MM.1S (cell line): Measurements from ENCODE around the gene ATP5F1C.

ENCODE experiments used
- DNase-seq: peaks from one replicate; pipeline ENCODE4 v3.0.0-alpha.2; 2015
- H2AFZ ChIP-seq: fragments of 300-600 bp; sonication (generic); 2 replicates; pipeline ENCODE4 v1.6.0; 2016; ENCODE audit warnings: antibody characterized with exemption, low read length
- H3F3A ChIP-seq: fragments of 300-600 bp; sonication (generic); 2 replicates; pipeline ENCODE4 v1.6.1; 2016; ENCODE audit warnings: mild to moderate bottlenecking, antibody characterized with exemption, low read length, moderate library complexity, mixed read lengths; ENCODE audit not compliant: insufficient read depth
- H3K27ac ChIP-seq: fragments of 300-600 bp; sonication (generic); 2 replicates; pipeline ENCODE4 v1.5.1; 2016; ENCODE audit warnings: mild to moderate bottlenecking, low read length
- H3K27me3 ChIP-seq: fragments of 300-600 bp; sonication (generic); replicated peaks from 2 replicates; pipeline ENCODE4 v1.6.0; 2016; ENCODE audit warnings: low read length; ENCODE audit not compliant: insufficient read depth
- H3K36me3 ChIP-seq: fragments of 300-600 bp; sonication (generic); replicated peaks from 2 replicates; pipeline ENCODE4 v1.6.1; 2016; ENCODE audit warnings: mild to moderate bottlenecking, low read length, mixed read lengths; ENCODE audit not compliant: insufficient read depth
- H3K4me1 ChIP-seq: fragments of 300-600 bp; sonication (generic); 2 replicates; pipeline ENCODE4 v1.6.1; 2016; ENCODE audit warnings: low read length, mixed read lengths
- H3K4me2 ChIP-seq: fragments of 300-600 bp; sonication (generic); 2 replicates; pipeline ENCODE4 v1.6.0; 2016; ENCODE audit warnings: low read depth, low read length
- H3K4me3 ChIP-seq: fragments of 300-600 bp; sonication (generic); 2 replicates; pipeline ENCODE4 v1.5.1; 2016; ENCODE audit warnings: low read length, mixed read lengths
- H3K79me2 ChIP-seq: fragments of 300-600 bp; sonication (generic); 2 replicates; pipeline ENCODE4 v1.6.1; 2016; ENCODE audit warnings: mixed run types, low read length, mixed read lengths
- H3K9ac ChIP-seq: fragments of 300-600 bp; sonication (generic); 2 replicates; pipeline ENCODE4 v1.6.1; 2016; ENCODE audit warnings: low read length, mixed read lengths
- H3K9me2 ChIP-seq: fragments of 300-600 bp; sonication (generic); replicated peaks from 2 replicates; pipeline ENCODE4 v1.6.1; 2016; ENCODE audit warnings: mild to moderate bottlenecking, low read length, mixed read lengths; ENCODE audit not compliant: insufficient read depth
- H3K9me3 ChIP-seq: fragments of 300-600 bp; sonication (generic); replicated peaks from 2 replicates; pipeline ENCODE4 v1.6.1; 2016; ENCODE audit warnings: mild to moderate bottlenecking, low read length, mixed read lengths; ENCODE audit not compliant: insufficient read depth
- H4K20me1 ChIP-seq: fragments of 300-600 bp; sonication (generic); 2 replicates; pipeline ENCODE4 v1.6.1; 2016; ENCODE audit warnings: mild to moderate bottlenecking, low read length, moderate library complexity, mixed read lengths; ENCODE audit not compliant: insufficient read depth
- EZH2 ChIP-seq: fragments of 300-600 bp; sonication (generic); optimal IDR thresholded peaks from 2 replicates; pipeline ENCODE3; 2017; ENCODE audit warnings: low read depth, mild to moderate bottlenecking, antibody characterized with exemption, low read length, mixed read lengths
- EZH2phosphoT487 ChIP-seq: fragments of 300-600 bp; sonication (generic); IDR thresholded peaks from 2 replicates; pipeline ENCODE4 v1.6.1; 2018; ENCODE audit warnings: antibody characterized with exemption, low read length
- TF ChIP-seq, protein P1 (sequence below): fragments of 300-600 bp; sonication (generic); IDR thresholded peaks from 2 replicates; pipeline ENCODE4 v1.5.1; 2016; ENCODE audit warnings: antibody characterized with exemption, low read length, mixed read lengths

ATP5F1C gene

DNA sequence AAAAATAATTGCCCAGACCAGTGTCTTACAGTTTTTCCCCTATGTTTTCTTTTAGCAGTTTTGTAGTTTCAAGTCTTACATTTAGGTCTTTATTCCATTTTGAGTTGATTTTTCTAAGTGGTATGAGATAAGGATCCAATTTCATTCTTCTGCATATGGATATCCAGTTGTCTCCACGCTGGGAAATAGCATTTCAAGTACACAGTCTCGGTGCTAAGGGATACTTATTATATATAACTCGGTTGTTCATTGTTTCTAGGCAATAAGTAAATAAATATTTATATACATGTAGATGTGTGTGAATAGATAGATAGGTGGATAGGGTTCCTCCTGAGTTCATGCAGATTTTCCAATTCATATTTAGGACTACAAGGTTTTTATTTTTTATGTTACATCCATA lies 46.3 kb downstream of the ATP5F1C start:
- no peak overlapping the region for H2AFZ ChIP-seq
- no peaks in the 10 kb centered on the region for H3K9me2 ChIP-seq
- H3K27ac ChIP-seq: no peak overlapping the region
- H3K4me2 ChIP-seq: no peak overlapping the region
- no peak overlapping the region for H3K4me3 ChIP-seq
- TF ChIP-seq, protein P1, sequence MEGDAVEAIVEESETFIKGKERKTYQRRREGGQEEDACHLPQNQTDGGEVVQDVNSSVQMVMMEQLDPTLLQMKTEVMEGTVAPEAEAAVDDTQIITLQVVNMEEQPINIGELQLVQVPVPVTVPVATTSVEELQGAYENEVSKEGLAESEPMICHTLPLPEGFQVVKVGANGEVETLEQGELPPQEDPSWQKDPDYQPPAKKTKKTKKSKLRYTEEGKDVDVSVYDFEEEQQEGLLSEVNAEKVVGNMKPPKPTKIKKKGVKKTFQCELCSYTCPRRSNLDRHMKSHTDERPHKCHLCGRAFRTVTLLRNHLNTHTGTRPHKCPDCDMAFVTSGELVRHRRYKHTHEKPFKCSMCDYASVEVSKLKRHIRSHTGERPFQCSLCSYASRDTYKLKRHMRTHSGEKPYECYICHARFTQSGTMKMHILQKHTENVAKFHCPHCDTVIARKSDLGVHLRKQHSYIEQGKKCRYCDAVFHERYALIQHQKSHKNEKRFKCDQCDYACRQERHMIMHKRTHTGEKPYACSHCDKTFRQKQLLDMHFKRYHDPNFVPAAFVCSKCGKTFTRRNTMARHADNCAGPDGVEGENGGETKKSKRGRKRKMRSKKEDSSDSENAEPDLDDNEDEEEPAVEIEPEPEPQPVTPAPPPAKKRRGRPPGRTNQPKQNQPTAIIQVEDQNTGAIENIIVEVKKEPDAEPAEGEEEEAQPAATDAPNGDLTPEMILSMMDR: no peak
- TF ChIP-seq EZH2 (no peak), EZH2phosphoT487 (no peak)
- H3K36me3 ChIP-seq: no peaks in the 10 kb centered on the region
- no peaks in the 10 kb centered on the region for H3F3A ChIP-seq
- no peaks in the 10 kb centered on the region for H4K20me1 ChIP-seq
- no peak overlapping the region for H3K9ac ChIP-seq
- no peak for DNase-seq
- peaks cover 39% of the 10 kb centered on the region for H3K79me2 ChIP-seq
- H3K27me3 ChIP-seq: no peaks in the 10 kb centered on the region
- no peaks in the 10 kb centered on the region for H3K4me1 ChIP-seq
- no peaks in the 10 kb centered on the region for H3K9me3 ChIP-seq

DNA sequence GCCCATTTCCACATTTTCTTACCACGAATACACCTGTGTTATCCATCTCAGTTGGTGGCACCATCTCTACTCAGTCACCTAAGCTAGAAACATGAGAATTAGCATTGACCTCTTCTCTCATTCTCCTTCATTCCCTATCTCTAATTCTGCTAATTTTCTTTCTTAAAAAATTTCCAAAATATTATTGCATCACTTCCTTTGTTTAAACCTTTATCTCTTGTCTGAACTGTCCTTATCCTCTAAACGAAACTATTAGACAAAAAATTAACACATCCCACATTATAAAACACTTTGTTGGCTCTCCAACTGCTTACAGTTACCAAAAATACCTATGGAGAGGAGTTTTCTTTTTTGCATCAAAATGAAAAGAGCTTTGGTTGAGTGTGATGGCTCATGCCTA lies 48.6 kb downstream of the ATP5F1C start:
- H3K4me1 ChIP-seq: no peaks in the 10 kb centered on the region
- H3K4me2 ChIP-seq: no peak overlapping the region
- no peak for DNase-seq
- no peak overlapping the region for H3K9ac ChIP-seq
- H3K4me3 ChIP-seq: no peak overlapping the region
- H3K27ac ChIP-seq: no peak overlapping the region
- TF ChIP-seq, protein P1: no peak
- TF ChIP-seq EZH2: no peak
- no peak for TF ChIP-seq EZH2phosphoT487
- H3K9me2 ChIP-seq: no peaks in the 10 kb centered on the region
- no peaks in the 10 kb centered on the region for H3K36me3 ChIP-seq
- peaks cover 28% of the 10 kb centered on the region for H3K79me2 ChIP-seq
- H4K20me1 ChIP-seq: no peaks in the 10 kb centered on the region
- H2AFZ ChIP-seq: no peak overlapping the region
- no peaks in the 10 kb centered on the region for H3K9me3 ChIP-seq
- no peaks in the 10 kb centered on the region for H3F3A ChIP-seq
- no peaks in the 10 kb centered on the region for H3K27me3 ChIP-seq

DNA sequence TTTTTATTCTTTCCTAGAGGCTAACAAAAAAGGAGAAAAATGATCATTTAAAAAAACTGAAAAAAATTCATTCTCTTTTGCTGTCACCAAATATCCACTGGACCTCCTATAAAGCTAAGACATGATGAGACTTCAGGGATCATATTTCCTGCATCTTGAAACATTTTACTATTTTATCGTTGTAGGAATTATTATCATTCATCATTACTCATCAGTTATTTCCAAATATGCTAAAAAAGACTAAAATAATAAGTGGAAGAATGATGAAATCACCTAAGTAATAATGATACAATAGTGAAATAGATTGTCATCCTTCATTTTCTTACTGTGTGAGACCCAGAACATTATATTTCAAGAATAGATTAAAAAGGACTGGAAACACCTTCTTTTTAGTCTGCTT lies 58.6 kb downstream of the ATP5F1C start:
- TF ChIP-seq, protein P1: no peak
- TF ChIP-seq EZH2 (no peak), EZH2phosphoT487 (no peak)
- Histone ChIP-seq H3K4me2 (no peak overlapping the region), H3K4me3 (no peak overlapping the region), H3K27ac (no peak overlapping the region), H3K4me1 (no peaks in the 10 kb centered on the region), H3K9ac (no peak overlapping the region), H3K9me3 (no peaks in the 10 kb centered on the region), H3K9me2 (no peaks in the 10 kb centered on the region), H3K27me3 (no peaks in the 10 kb centered on the region), H2AFZ (no peak overlapping the region), H3F3A (no peaks in the 10 kb centered on the region), H4K20me1 (no peaks in the 10 kb centered on the region), H3K36me3 (no peaks in the 10 kb centered on the region), H3K79me2 (peaks cover 39% of the 10 kb centered on the region; the same call in 1 of the 2 replicates)
- DNase-seq: no peak
